HG02610 (cell line): ENCODE measurements around the gene ZNF566.

ENCODE experiments used
- ATAC-seq: cut with Tn5 transposase; IDR thresholded peaks from one replicate; pipeline ENCODE4 v1.9.1; 2021; ENCODE audit warnings: mild to moderate bottlenecking, moderate library complexity; ENCODE audit not compliant: unreplicated experiment

The ZNF566 gene

DNA sequence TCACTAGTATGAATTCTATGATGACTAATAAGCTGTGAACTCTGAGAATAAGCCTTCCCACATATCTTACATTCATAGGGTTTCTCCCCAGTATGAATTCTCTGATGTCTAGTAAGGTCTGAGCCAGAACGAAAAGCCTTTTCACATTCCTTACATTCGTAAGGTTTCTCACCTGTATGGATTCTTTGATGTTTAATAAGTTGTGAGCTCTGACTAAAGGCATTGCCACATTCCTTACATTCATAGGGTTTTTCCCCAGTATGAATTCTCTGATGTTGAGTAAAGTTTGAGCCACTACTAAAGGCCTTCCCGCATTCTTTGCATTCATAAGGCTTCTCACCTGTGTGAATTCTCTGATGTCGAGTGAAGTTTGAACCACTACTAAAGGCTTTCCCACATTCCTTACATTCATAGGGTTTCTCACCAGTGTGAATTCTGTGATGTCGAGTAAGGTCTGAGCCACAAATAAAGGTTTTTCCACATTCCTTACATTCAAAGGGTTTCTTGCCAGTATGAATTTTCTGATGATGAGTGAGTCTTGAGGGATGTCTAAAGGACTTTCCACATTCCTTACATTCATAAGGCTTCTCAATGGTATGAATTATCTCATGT is 40.2 kb downstream of the ZNF566 start:
- no peak for ATAC-seq

DNA sequence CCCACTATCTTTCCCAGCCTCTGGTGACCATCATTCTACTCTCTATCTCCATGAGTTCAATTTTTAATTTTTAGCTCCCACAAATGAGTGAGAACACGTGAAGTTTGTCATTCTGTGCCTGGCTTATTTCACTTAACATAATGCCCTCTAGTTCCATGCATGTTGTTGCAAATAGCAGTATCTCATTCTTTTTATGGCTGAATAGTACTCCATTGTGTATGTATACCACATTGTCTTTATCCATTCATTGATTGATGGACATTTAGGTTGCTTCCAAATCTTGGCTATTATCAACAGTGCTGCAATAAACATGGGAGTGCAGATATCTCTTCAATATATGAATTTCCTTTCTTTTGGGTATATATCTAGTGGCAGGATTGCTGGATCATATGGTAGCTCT is 48.0 kb downstream of the ZNF566 start:
- no peak for ATAC-seq

DNA sequence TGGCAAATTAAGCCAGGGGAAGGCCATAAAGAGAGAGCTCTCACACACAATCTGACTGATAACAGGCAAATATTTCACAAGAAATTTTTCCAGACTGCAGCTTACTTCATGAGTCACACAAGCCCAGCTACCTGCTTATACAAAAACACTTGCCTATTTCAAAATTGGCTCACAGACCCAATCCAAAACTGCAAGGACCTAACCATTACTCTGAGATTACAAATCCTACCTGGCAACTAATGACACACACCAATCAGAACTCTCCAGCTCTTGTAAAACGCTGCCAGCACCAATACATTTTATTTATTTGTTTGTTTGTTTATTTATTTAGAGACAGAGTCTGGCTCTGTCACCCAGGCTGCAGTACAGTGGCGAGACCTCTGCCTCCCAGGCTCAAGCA is 52.8 kb downstream of the ZNF566 start:
- no peak for ATAC-seq

DNA sequence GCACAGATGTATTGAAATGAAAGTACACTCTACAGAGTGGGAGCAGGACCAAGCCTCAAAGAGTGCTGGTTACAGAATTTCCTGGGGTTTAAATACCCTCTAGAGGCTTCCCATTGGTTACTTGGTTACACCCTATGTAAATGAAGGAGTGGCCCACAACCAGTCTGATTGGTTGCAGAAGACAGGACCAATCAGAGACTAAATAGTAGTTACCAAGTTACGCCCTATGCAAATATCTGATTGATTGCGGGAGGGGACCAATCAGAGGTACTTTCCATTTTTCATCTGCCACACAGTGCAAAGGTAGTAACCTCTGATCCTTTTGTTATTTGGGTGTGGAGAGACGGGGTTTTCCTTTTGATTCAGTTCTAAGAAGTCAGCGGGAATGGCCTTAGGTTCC is 65.4 kb downstream of the ZNF566 start:
- ATAC-seq = no peak

DNA sequence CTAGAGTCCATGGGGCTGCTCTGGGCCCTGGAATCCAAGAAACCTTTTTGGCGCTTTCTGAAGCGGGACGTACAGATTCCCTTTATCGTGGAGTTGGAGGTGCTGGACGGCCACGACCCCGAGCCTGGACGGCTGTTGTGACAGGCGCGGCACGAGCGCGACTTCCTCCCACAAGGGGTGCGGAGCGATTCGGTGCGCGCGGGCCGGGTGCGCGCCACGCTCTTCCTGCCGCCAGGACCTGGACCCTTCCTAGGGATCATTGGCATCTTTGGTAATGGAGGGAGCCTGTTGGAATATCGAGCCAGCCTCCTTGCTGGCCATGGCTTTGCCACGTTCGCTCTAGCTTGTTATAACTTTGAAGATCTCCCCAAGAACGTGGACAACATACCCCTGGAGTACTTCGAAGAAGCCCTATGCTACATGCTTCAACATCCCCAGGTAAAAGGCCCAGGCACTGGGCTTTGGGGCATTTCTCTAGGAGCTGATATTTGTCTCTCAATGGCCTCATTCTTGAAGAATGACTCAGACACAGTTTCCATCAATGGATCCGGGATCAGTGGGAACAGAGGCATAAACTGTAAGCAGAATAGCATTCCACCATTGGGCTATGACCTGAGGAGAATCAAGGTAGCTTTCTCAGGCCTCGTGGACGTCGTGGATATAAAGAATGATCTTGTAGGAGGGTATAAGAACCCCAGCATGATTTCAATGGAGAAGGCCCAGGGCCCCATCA is 67.4 kb downstream of the ZNF566 start:
- ATAC-seq = no peak

DNA sequence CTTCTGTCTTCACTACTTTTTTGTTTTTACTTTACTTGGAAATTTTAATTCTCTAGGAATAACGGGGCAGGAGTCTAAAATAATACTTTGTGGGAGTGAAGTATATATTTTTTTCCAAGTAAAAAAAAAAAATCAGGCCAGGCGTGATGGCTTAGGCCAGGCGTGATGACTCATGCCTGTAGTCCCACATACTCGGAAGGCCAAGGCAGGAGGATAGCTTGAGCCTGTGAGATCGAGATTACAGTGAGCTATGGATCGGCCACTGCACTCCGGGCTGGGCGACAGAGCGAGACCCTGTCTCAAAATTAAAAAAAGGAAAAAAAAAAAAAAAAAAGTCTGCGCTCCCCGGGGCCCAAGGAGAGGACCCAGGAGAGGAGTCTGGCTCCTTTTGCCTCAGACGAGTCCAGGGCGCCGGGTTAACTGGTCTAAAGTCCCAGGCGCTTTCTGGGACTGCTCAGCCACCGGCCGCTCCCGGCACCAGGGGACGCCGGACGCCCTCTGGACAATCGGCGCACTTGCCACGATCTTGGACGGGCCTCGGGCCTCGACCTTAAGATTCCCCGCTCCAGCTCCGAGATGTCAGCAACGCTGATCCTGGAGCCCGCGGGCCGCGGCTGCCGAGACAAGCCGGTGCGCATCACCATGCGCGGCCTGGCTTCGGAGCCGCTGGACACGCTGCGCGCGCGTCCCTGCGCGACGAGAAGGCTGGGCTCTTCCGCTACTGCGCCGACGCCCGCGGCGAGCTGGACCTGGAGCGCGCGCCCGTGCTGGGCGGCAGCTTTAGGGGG is 68.2 kb downstream of the ZNF566 start:
- no peak for ATAC-seq

DNA sequence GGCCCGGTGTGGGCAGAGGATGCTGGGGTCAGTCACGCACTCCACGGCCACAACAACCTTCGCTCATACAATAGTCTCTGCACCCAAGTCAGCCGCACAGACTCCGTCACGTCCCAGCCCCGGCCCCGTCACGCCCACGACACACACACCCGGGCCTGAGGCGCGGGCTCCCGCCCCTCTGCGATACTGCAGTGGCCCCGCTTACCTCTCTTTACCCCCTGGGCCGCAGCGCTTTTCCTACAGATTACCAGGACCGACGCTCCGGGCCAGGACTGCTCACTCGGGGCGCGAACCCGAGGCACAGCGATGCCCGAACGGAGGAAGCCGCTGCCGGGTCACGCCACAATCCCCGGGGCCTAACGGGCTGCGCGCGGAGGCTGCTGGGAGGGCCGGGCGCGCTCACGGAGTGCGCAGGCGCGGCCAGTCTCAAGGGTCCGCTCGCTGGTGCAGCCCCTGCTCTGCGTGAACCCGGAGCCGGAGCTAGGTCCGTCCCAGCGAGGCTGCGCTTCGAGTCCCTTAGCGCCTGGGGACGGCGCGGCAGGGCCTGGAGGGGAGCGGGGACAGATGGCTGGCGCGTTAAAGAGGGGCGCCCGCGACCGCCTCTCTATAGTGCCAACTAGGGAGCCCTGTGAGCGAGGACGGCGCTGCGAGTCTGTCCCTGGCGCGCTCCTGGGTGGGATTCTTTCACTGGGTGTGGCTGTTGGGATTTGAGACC is 70.9 kb downstream of the ZNF566 start, which contains the start of gene ZFP82:
Gene ZFP82, minus strand, starts transcription at position 358 of the 715 bp plus-strand sequence. CDS start 8,855 bp downstream, outside the sequence.
- peak; percentile 54 for ATAC-seq

DNA sequence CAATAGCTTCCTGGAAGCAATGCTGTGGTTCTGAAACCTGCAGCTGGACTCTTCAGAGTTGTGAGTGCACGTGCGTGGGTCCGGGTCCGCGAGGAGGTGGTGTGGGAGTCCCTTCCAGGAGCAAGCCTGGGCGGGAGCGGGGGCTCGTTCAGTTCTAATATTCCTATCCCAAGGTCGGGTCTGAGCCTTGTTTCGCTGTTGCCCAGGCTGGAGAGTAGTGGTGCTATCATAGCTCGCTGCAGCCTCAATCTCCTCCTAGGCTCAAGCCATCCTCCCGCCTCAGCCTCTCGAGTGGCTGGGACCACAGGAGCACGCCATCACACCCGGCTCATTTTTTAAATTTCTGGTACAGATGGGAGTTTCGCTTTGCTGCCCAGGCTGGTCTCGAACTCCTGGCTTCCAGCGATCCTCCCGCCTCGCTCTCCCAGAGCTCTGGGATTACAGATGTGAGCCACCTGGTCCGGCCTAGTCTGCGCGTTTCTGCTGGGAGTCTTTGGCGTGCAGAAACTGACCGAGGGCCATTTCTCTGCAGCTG is 71.5 kb downstream of the ZNF566 start:
- ATAC-seq = no peak

DNA sequence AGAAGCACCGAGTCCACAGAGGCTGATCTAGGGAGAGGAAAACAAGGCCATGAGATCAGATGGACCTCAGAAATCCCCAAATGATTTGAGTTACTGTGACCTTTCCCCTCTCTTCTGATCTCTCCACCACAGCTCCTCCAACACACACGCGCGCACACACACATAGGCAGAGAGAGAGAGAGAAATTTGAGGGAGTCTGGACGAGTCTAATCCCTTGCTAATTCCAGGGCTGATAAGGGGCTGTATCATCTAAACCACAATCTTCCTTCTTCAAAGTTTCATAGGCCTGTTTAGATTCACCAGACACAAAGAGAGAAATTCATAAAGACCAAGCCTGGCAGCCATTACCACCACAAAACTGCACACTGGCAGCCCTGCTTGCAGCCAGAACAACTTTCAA is 79.5 kb downstream of the ZNF566 start:
- no peak for ATAC-seq

DNA sequence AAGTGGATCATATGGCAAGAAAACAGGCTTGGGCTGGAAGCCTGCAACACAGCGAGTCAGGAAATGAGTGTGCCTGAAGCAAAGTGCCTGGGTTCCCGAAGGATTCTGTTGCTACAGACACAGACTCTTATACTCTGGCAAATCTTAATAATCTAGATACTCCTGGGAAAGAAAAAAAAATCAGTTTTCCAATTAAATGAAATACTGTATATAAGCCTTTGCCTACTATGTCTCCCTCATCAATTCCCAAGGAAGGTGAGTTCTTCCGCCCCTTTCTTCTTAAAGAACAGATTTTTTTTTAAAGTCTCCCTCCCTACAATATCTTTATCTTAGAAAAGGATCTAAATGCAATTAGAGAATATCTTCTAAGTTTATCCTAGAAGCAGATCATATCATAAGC is 81.3 kb downstream of the ZNF566 start:
- ATAC-seq = no peak

DNA sequence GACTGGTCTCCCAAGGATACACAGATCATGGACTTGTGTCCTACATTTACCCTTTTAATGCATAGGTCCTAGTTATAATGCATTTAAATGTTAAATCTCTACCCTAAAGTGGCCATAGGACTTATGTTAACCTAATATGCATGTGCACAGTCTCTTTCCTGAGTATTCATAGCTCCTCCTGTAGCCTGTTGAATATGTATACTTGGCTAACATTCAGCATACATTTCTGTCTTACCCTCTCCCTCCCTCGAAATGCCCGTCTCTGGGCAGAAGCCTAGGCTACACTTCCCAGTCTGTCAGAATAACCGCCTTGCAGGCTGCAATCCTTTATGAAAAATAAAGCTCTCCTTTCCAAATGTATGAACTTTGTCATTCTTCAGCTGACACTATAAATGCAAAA is 84.9 kb downstream of the ZNF566 start:
- no peak for ATAC-seq

DNA sequence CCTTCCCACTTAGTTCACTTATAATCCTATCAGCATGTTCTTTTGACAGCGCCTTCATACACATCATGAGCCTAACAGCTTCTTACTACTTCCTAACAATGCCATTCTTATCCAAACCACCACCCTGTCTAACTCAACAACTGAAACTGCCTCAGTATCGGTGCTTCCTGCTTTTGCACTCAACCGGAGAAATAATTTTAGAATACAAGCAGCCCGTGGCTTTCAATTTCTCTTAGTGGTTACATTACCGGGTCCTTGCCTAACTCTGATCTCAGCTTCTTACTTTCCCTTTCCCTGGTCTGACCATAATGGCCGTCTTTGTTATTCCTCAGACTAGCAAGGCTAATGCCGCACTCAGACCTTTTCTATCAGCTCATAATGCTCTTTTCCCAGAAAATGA is 87.9 kb downstream of the ZNF566 start:
- ATAC-seq = no peak

DNA sequence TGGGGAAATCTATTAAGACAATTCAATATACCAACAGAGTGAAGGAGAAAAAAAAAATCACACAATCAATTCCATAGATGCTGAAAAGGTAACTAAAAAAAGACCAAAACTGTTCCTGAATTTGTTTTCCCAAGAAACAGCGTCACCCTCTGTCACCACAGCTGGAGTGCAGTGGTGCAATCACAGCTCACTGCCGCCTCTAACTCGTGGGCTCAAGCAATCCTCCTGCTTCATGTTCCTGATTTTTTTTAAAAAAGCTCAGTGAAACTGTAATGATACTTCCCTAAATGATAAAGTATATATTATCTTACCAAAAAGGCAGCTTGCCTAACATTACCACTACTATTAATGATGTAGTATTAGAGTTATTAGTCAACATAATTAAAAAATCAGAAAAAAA is 90.8 kb downstream of the ZNF566 start:
- no peak for ATAC-seq
